Prostate gland (tissue), 2 donors: ENCODE measurements around the gene FTCDNL1. TPM values are rescaled to one million over a fixed set of nuclear protein-coding genes. Genes with fewer than 3 reads are reported as not detected.
A peak's percentile ranks its signal among the peaks of the same experiment; 100 is the strongest.

Experiments
- DNase-seq: peaks from one replicate; pipeline ENCODE4 v3.0.0-alpha.2; 2019; ENCODE audit warnings: low spot score
- H3K27ac ChIP-seq, 2 donors: fragments of 200-600 bp; sonication (generic); 2 replicates each; pipeline ENCODE4 v1.5.1; 2017 to 2019
- H3K27me3 ChIP-seq: fragments of 200-600 bp; sonication (generic); replicated peaks from 2 replicates; pipeline ENCODE4 v1.5.1; 2019; ENCODE audit not compliant: insufficient read depth
- H3K36me3 ChIP-seq, 2 donors: fragments of 200-600 bp; sonication (generic); 1 replicate in 1 of 2; 2 replicates in 1 of 2; pipeline versions ENCODE4 v1.5.1 to v1.8.1; 2017 to 2019
- H3K4me1 ChIP-seq: fragments of 200-600 bp; sonication (generic); replicated peaks from 2 replicates; pipeline ENCODE4 v1.5.1; 2019
- H3K4me3 ChIP-seq, 2 donors: fragments of 200-600 bp; sonication (generic); 2 replicates each; pipeline ENCODE4 v1.5.1; 2017 to 2019
- H3K9me3 ChIP-seq: fragments of 200-600 bp; sonication (generic); 2 replicates; pipeline ENCODE4 v1.5.1; 2017
- POLR2A ChIP-seq: fragments of 450-650 bp; IDR thresholded peaks from one replicate; pipeline ENCODE4 v1.6.1; 2016; ENCODE audit warnings: antibody characterized with exemption, mild to moderate bottlenecking
- POLR2AphosphoS5 ChIP-seq: sonication (generic); formaldehyde crosslinking; IDR thresholded peaks from one replicate; pipeline ENCODE4 v1.6.1; 2017; ENCODE audit warnings: antibody characterized with exemption
- WGBS: methylation state at CpG from one replicate; pipeline ENCODE4 v1.1.5; 2018; 5-methylcytosine and 5-hydroxymethylcytosine counted together
- intact Hi-C: fragments of 100-400 bp; cut with DNase I; formaldehyde crosslinking; loops from one replicate; pipeline ENCODE4 v1.14.2; 2022
- total RNA-seq, 2 donors: library from RNA; depleted of rRNA; stranded (reverse); fragments of >200 nt; gene quantifications; one replicate each; pipeline ENCODE4 v1.1.0, GENCODE V29; 2016
- TF ChIP-seq, protein P1 (sequence below), 4 experiments: fragments of 200-600 bp in 2 of 4; fragments of 450-650 bp in 2 of 4; sonication (generic) in 2 of 4; IDR thresholded peaks; 1 replicate in 3 of 4; 2 replicates in 1 of 4; pipeline ENCODE4 v1.5.1; 2016 to 2019; ENCODE audit warnings: antibody characterized with exemption in 4 of 4, mild to moderate bottlenecking in 2 of 4, moderate library complexity in 2 of 4

FTCDNL1 gene
- total RNA-seq, 2 donors from 2014 or later, result 4.9 to 5.7 TPM

DNA sequence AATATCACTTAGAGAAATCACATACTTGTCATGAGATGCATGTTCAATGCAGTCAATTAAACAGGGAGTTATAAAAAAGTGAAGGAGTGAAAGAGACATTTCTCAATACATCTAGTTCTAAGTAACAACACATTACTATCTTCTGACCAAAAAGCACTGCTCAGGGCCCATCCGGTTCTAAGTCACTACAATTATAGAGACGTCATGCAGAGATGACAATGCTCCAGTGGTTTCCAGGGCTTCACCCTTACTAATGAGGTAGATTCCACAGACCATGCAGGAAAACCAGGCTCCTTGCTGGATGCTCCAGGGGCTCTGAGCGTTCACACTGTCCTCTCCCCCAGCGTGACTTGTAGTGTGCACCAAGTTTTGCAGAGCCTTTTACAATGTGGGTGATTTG lies 88.0 kb downstream of the FTCDNL1 start:
- no peaks in the 10 kb centered on the region for H3K9me3 ChIP-seq
- intact Hi-C loops, result no loop called here
- no peak overlapping the region for H3K27ac ChIP-seq
- TF ChIP-seq POLR2AphosphoS5, result no peak
- no peak for TF ChIP-seq POLR2A
- TF ChIP-seq, protein P1, sequence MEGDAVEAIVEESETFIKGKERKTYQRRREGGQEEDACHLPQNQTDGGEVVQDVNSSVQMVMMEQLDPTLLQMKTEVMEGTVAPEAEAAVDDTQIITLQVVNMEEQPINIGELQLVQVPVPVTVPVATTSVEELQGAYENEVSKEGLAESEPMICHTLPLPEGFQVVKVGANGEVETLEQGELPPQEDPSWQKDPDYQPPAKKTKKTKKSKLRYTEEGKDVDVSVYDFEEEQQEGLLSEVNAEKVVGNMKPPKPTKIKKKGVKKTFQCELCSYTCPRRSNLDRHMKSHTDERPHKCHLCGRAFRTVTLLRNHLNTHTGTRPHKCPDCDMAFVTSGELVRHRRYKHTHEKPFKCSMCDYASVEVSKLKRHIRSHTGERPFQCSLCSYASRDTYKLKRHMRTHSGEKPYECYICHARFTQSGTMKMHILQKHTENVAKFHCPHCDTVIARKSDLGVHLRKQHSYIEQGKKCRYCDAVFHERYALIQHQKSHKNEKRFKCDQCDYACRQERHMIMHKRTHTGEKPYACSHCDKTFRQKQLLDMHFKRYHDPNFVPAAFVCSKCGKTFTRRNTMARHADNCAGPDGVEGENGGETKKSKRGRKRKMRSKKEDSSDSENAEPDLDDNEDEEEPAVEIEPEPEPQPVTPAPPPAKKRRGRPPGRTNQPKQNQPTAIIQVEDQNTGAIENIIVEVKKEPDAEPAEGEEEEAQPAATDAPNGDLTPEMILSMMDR (IDR thresholded peaks at IDR 0.05), result no peak
- H3K4me1 ChIP-seq, result no peaks in the 10 kb centered on the region
- H3K4me3 ChIP-seq, result no peak overlapping the region
- no peak for DNase-seq
- H3K27me3 ChIP-seq, result no peaks in the 10 kb centered on the region
- H3K36me3 ChIP-seq, result no peaks in the 10 kb centered on the region
- 92% methylated on average over 4 of the region's 4 CpGs for WGBS

DNA sequence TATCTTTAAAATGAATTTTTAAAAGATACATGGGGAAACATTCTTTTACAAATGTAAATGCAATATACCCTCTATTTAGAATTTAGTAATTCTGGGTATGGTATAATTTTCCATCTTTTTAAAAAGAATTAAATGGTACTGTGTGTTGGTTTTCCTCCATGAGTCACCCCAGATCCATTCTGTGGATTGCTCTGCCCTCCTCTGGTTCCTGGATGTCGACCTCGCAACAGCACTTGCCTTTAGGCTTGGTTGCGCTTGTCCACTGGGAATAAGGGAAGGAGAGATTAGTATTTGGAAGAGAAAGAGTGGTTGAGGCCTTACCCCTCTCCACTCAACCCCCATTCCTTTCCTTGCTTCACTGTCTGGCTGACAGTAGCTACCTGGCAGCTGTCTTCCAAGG lies 90.4 kb downstream of the FTCDNL1 start:
- Histone ChIP-seq H3K4me1 (no peaks in the 10 kb centered on the region), H3K36me3 (no peaks in the 10 kb centered on the region), H3K27me3 (no peaks in the 10 kb centered on the region), H3K9me3 (no peaks in the 10 kb centered on the region), H3K4me3 (no peak overlapping the region), H3K27ac (no peak overlapping the region)
- DNase-seq, result no peak
- intact Hi-C loops, result no loop called here
- 96% methylated on average over 3 of the region's 3 CpGs for WGBS
- TF ChIP-seq POLR2AphosphoS5 (no peak), POLR2A (no peak)
- TF ChIP-seq, protein P1 (IDR thresholded peaks at IDR 0.05), result no peak

DNA sequence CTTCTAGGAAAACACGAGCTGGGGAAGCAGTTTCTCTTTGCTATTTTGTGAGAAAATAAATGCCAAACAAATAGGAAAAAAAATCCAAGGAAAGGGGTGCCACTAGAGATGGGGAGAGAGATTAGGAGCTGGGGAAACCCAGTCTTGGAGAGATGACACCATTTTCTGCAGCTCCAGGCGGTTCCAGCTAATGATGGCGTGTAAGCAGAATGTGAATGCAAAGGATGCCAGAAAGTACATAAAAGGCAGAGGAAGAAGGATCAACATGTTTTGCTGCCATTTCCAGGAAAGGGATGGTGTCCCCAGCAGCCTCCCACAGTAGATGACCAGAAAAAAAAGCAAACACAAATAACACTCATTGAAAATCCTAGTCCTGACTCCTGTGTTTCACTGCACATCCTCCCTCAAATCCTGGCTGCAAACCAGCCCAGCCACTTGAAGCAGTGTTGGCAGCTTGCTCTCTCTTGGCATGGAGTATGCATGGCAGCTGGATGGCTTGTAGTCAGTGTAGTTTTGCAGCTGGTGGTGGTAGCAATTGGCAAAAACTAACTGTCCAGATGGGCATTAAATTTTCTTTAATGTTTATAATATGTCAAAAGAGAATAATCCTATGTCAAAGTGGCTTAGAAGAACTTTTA lies 93.6 kb downstream of the FTCDNL1 start:
- no peak overlapping the region for H3K27ac ChIP-seq
- DNase-seq, result peak; percentile 67
- no peak overlapping the region for H3K4me3 ChIP-seq
- 10% methylated on average over 3 of the region's 3 CpGs for WGBS
- no peaks in the 10 kb centered on the region for H3K27me3 ChIP-seq
- TF ChIP-seq POLR2A (no peak), POLR2AphosphoS5 (peak; percentile 44)
- TF ChIP-seq, protein P1 (IDR thresholded peaks at IDR 0.05), result no peak
- H3K36me3 ChIP-seq, result no peaks in the 10 kb centered on the region
- no peaks in the 10 kb centered on the region for H3K9me3 ChIP-seq
- intact Hi-C loops, result loop anchor here (10.0 kb wide), 1 partner anchor 97 kb away; the partner anchor contains the start of gene FTCDNL1
- H3K4me1 ChIP-seq, result no peaks in the 10 kb centered on the region

DNA sequence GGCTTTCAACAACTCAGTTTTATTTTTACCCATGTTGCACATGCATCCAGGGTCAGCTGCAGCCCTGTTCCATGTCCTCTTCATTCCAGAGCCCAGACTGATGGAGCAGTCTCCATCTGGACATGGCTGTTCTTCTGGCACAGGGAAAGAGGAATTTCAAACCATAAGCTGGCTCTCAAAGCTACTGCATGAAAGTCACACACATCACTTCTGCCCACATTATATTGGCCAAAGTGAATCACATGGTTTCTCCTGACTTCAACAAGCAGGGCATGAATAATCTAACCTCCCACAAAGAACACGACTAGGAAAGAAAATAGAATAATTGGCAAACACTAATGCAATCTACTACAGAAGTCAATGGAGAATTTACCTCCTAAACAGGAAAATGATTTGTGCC lies 94.2 kb downstream of the FTCDNL1 start:
- no peaks in the 10 kb centered on the region for H3K27me3 ChIP-seq
- no peaks in the 10 kb centered on the region for H3K9me3 ChIP-seq
- H3K4me1 ChIP-seq, result no peaks in the 10 kb centered on the region
- no peak for DNase-seq
- TF ChIP-seq, protein P1 (IDR thresholded peaks at IDR 0.05), result no peak
- TF ChIP-seq POLR2AphosphoS5 (no peak), POLR2A (no peak)
- H3K36me3 ChIP-seq, result no peaks in the 10 kb centered on the region
- no peak overlapping the region for H3K27ac ChIP-seq
- 5% methylated on average over 1 of the region's 1 CpG for WGBS
- intact Hi-C loops, result loop anchor here (10.0 kb wide), 1 partner anchor 98 kb away; the partner anchor contains the start of gene FTCDNL1
- no peak overlapping the region for H3K4me3 ChIP-seq

DNA sequence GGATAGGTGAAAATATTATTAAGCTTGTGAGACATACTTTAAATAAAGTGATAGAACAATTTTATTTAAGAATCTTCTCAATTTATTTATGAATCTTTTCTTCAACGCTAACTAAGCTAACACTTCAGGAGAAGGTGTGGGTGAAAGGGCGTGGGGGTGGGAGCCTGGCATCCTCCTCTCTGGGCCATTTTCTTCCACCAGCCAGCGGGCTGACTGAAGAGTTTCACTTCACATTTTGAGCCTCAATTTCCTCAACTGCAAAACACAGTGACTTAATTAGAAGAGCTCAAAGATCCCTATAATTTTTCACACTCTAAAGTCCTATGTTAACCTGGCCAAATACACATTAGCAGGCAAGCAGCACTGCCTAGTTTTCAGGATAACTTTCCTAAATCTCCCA lies 94.8 kb downstream of the FTCDNL1 start:
- WGBS, result 96% methylated on average over 3 of the region's 3 CpGs
- H3K27me3 ChIP-seq, result no peaks in the 10 kb centered on the region
- no peaks in the 10 kb centered on the region for H3K36me3 ChIP-seq
- TF ChIP-seq POLR2AphosphoS5, result no peak
- TF ChIP-seq POLR2A, result no peak
- TF ChIP-seq, protein P1 (IDR thresholded peaks at IDR 0.05), result no peak
- H3K4me3 ChIP-seq, result no peak overlapping the region
- H3K4me1 ChIP-seq, result no peaks in the 10 kb centered on the region
- no peak overlapping the region for H3K27ac ChIP-seq
- no peak for DNase-seq
- H3K9me3 ChIP-seq, result no peaks in the 10 kb centered on the region
- intact Hi-C loops, result loop anchor here (10.0 kb wide), 1 partner anchor 99 kb away; the partner anchor contains the start of gene FTCDNL1
